Measurements from ENCODE around the gene CIITA.
"Not testable (repeated sequence)": the region's sequence is repeated elsewhere in the genome, so short reads cannot be mapped to it uniquely, and the experiment has no call there.

CIITA gene

DNA sequence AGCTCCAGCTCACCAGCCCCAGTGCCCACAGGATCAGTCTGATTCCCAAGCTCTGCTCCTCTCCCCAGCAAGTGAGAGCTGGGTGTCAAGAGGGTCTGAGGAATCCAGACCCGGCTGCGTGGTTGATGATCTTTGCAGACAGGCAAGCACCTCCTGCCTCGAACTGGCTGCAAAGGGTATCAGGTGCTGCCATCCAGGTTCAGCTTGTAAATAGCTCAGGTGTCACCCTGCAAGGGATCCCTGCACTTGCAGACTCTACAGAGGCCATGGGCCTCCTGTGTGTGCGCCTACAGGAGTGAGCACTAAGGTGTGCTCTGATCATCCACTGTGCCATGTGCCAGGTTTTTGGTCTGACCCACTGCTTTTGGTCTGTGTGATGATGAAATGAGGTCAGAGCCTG, 49.1 kb downstream of the CIITA start:
- Histone ChIP-seq H3K36me3 (ENCODE audit: control insufficient read depth, insufficient read depth, low read length, severe bottlenecking) (peaks cover 42% of the 10 kb centered on the region), H3K4me3 (ENCODE audit: low read length) (no peak overlapping the region), H3K4me1 (ENCODE audit: control insufficient read depth, insufficient read depth, low read length) (peaks cover 12% of the 10 kb centered on the region), H3K9ac (ENCODE audit: low read length) (no peak overlapping the region), H3K27me3 (replicated peaks; ENCODE audit: control insufficient read depth, insufficient read depth, low read length) (no peaks in the 10 kb centered on the region), H3K9me3 (ENCODE audit: control insufficient read depth, low read length) (no peaks in the 10 kb centered on the region)
- no peak for DNase-seq (ENCODE audit: low read depth)

DNA sequence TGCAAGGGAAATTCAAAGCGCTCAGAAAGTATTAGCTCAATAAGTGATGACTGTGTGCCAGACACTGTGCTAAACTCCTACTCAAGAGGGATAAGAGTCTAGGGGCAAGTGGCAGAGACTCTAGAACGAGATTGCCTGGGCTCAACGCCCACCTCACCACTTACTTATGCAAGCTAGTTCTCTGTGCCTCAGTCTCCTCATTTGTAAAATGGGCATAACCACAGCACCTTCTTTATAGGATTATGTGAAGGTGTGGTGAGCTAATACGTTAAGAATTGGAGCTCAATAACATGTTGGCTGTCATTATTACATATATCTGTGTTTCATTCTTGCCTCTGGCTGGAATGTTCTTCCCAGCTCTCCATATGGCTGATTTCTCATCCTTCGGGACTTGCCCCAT, 49.9 kb downstream of the CIITA start:
- Histone ChIP-seq H3K9ac (ENCODE audit: low read length) (no peak overlapping the region), H3K36me3 (ENCODE audit: control insufficient read depth, insufficient read depth, low read length, severe bottlenecking) (peaks cover 44% of the 10 kb centered on the region), H3K4me1 (ENCODE audit: control insufficient read depth, insufficient read depth, low read length) (peaks cover 9% of the 10 kb centered on the region), H3K9me3 (ENCODE audit: control insufficient read depth, low read length) (no peaks in the 10 kb centered on the region), H3K4me3 (ENCODE audit: low read length) (no peak overlapping the region), H3K27me3 (replicated peaks; ENCODE audit: control insufficient read depth, insufficient read depth, low read length) (no peaks in the 10 kb centered on the region)
- no peak for DNase-seq (ENCODE audit: low read depth)

DNA sequence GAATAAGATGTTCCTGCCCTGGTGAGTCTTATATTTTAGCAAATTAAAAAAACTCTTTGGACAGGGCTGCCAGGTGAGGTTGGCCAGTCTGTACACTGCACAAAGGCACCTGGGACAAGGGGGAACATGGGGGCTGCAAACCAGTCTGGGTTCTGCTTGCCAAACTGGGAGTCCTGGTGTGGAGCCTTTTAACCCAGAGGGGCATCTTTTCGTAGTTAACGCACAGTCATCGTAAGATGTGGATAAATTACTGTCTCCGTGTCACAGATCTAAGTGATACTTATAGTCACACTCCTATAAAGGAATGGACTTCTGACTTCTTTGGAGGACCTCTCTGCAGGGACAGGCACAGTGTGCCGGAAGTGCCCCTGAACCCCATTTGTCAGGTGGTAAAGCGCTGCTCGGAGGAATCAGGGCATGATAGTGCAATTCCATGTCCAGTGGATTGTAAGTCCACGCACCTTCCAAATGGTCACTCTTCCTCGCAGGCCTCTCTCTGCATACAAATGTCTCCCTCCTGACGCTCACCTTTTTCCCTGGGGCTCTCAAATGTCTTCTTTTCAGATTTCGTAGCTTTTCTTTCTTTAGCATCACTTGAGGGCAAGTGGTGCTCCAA, 50.6 kb downstream of the CIITA start:
- Histone ChIP-seq H3K27me3 (replicated peaks; ENCODE audit: control insufficient read depth, insufficient read depth, low read length) (no peaks in the 10 kb centered on the region), H3K4me1 (ENCODE audit: control insufficient read depth, insufficient read depth, low read length) (peaks cover 2% of the 10 kb centered on the region), H3K36me3 (ENCODE audit: control insufficient read depth, insufficient read depth, low read length, severe bottlenecking) (peaks cover 47% of the 10 kb centered on the region), H3K4me3 (ENCODE audit: low read length) (no peak overlapping the region), H3K9ac (ENCODE audit: low read length) (no peak overlapping the region), H3K9me3 (ENCODE audit: control insufficient read depth, low read length) (no peaks in the 10 kb centered on the region)
- no peak for DNase-seq (ENCODE audit: low read depth)

DNA sequence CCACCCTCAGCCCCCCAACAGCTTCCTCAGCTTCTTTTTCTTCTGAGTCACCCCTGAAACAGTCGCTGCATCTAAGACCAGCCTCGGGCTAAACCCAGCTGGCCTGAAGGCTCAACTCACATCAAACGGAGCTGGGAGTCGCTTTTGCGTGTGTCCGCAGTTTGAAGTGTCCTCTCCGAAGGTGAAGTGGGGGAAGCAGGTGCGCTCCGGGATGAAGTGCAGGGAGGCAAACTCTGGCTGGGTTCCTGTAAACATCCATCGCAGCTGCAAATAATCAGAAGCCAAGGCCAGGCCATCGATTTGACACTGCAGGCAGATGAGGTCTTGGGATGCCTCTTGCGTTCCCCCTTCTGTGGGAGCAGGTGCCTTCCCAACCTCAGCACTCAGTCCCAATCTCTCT, 52.1 kb downstream of the CIITA start:
- H3K4me3 ChIP-seq (ENCODE audit: low read length); H3K4me1 ChIP-seq (ENCODE audit: control insufficient read depth, insufficient read depth, low read length); H3K9me3 ChIP-seq (ENCODE audit: control insufficient read depth, low read length); H3K9ac ChIP-seq (ENCODE audit: low read length); DNase-seq (ENCODE audit: low read depth); H3K27me3 ChIP-seq (replicated peaks; ENCODE audit: control insufficient read depth, insufficient read depth, low read length): not testable (repeated sequence)
- H3K36me3 ChIP-seq (ENCODE audit: control insufficient read depth, insufficient read depth, low read length, severe bottlenecking) = peaks cover 52% of the 10 kb centered on the region

DNA sequence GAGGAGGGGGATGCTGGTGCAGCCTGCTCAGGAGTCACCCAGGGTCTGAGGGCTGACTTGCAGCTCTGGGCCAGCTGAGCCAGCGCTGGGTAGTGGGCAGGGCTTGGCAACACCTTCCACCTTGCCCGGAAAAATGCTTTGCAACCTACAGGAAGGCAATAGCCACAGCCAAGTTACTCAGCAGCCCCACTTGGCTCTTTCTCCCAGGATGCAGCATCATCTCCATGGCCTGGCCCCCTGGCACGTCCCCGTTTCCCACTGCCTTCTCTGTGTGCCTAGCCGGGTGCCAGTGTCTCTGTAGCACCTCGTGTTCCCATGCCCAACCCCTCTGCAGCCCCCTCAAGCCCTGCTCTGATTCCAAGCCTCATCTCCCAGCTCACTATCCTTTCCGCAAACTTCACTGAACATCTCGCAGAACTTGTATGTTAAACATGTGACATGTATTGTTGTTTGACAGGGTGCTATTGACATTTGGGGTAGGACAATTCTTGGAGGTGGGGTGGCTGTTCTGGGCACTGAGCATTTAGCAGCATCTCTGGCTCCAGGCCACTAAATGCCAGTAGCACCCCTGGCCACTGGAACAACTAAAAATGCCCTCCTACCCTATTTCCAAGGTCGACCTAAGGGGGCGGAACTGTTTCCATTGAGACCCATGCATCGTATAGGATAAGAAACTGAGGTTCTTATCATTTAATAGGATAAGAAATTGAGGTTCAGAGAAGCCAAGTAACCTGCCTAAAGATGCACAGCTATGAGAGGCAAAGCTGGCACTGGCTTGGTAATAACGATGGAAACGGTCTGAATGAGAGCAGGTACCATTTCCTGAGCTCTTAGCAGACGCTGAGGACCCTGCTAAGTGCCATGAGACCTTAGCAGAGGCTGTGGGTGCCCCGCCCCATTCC, 53.1 kb downstream of the CIITA start:
- Histone ChIP-seq H3K36me3 (ENCODE audit: control insufficient read depth, insufficient read depth, low read length, severe bottlenecking) (peaks cover 47% of the 10 kb centered on the region), H3K9me3 (ENCODE audit: control insufficient read depth, low read length) (no peaks in the 10 kb centered on the region), H3K4me3 (ENCODE audit: low read length) (no peak overlapping the region), H3K27me3 (replicated peaks; ENCODE audit: control insufficient read depth, insufficient read depth, low read length) (no peaks in the 10 kb centered on the region), H3K9ac (ENCODE audit: low read length) (no peak overlapping the region), H3K4me1 (ENCODE audit: control insufficient read depth, insufficient read depth, low read length) (peaks cover 3% of the 10 kb centered on the region)
- no peak for DNase-seq (ENCODE audit: low read depth)

DNA sequence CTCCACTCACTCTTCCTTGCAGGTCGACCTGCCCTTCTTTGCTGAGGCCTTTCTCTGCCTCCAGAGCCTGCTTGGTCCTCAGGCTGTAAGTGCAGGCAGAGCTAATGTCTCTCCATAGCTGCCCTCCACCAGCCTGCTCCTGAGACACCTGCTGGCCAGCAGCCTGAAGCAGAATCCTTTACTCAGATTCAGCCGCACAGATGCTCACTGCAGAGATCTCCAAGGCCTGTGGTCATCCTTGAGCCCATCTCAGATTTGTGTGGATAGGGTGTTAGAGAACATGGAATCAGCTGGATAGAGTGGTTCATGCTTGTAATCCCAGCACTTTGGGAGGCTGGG, 53.7 kb downstream of the CIITA start:
- no peaks in the 10 kb centered on the region for H3K27me3 ChIP-seq (replicated peaks; ENCODE audit: control insufficient read depth, insufficient read depth, low read length)
- no peaks in the 10 kb centered on the region for H3K9me3 ChIP-seq (ENCODE audit: control insufficient read depth, low read length)
- no peak overlapping the region for H3K4me3 ChIP-seq (ENCODE audit: low read length)
- H3K9ac ChIP-seq (ENCODE audit: low read length) = no peak overlapping the region
- H3K36me3 ChIP-seq (ENCODE audit: control insufficient read depth, insufficient read depth, low read length, severe bottlenecking) = peaks cover 42% of the 10 kb centered on the region
- no peak for DNase-seq (ENCODE audit: low read depth)
- H3K4me1 ChIP-seq (ENCODE audit: control insufficient read depth, insufficient read depth, low read length) = peaks cover 9% of the 10 kb centered on the region

DNA sequence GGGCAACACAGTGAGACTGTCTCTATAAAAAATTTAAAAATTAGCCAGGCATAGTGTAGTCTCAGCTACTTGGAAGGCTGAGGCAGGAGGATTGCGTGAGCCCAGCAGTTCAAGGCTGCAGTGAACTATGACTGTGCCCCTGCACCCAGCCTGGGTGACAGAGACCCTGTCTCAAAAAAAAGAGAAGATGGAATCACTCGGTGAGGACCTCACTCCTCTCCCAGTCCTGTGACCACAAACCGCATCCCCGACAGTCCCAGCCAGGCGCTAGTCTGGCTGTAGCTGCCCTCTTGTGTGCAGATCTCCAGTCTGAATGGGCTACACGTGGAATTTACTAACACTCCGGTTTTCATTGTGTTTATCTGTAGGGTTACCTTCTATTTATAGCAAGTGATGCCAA, 54.1 kb downstream of the CIITA start:
- Histone ChIP-seq H3K9ac (ENCODE audit: low read length) (no peak overlapping the region), H3K9me3 (ENCODE audit: control insufficient read depth, low read length) (no peaks in the 10 kb centered on the region), H3K27me3 (replicated peaks; ENCODE audit: control insufficient read depth, insufficient read depth, low read length) (no peaks in the 10 kb centered on the region), H3K4me3 (ENCODE audit: low read length) (no peak overlapping the region), H3K36me3 (ENCODE audit: control insufficient read depth, insufficient read depth, low read length, severe bottlenecking) (peaks cover 38% of the 10 kb centered on the region), H3K4me1 (ENCODE audit: control insufficient read depth, insufficient read depth, low read length) (peaks cover 13% of the 10 kb centered on the region)
- no peak for DNase-seq (ENCODE audit: low read depth)

DNA sequence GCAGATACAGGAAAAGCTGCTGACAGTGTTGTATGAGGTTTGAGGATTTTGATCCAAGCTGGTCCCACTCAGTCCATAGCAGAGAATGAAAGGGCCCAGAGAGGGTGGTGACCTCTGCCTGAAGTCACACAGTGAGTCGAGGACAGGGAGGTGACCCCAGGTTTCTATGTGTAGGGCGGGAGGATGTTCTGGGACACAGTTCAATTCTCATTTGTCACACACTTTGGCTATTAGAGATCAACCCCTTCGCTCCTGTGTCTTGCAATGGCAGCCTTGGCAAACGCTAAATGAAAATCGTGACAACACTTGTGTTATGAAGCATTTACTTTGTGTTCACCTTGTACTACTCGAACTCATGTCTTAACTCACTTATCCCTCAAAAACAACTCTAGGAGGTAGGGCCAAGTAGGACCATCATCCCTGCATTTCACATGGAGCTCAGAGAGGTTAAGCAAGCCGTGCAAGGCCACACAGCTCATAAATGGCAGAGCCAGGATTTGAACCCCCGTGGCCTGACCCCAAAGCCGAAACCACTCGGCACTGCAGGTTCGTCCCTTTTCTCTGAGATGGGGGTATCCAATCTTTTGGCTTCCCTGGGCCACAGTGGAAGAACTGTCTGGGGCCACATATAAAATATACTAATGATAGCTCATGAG, 55.1 kb downstream of the CIITA start:
- H3K36me3 ChIP-seq (ENCODE audit: control insufficient read depth, insufficient read depth, low read length, severe bottlenecking) = peaks cover 31% of the 10 kb centered on the region
- H3K4me3 ChIP-seq (ENCODE audit: low read length) = no peak overlapping the region
- no peak overlapping the region for H3K9ac ChIP-seq (ENCODE audit: low read length)
- H3K4me1 ChIP-seq (ENCODE audit: control insufficient read depth, insufficient read depth, low read length) = peaks cover 19% of the 10 kb centered on the region
- no peak for DNase-seq (ENCODE audit: low read depth)
- H3K9me3 ChIP-seq (ENCODE audit: control insufficient read depth, low read length) = no peaks in the 10 kb centered on the region
- no peaks in the 10 kb centered on the region for H3K27me3 ChIP-seq (replicated peaks; ENCODE audit: control insufficient read depth, insufficient read depth, low read length)

DNA sequence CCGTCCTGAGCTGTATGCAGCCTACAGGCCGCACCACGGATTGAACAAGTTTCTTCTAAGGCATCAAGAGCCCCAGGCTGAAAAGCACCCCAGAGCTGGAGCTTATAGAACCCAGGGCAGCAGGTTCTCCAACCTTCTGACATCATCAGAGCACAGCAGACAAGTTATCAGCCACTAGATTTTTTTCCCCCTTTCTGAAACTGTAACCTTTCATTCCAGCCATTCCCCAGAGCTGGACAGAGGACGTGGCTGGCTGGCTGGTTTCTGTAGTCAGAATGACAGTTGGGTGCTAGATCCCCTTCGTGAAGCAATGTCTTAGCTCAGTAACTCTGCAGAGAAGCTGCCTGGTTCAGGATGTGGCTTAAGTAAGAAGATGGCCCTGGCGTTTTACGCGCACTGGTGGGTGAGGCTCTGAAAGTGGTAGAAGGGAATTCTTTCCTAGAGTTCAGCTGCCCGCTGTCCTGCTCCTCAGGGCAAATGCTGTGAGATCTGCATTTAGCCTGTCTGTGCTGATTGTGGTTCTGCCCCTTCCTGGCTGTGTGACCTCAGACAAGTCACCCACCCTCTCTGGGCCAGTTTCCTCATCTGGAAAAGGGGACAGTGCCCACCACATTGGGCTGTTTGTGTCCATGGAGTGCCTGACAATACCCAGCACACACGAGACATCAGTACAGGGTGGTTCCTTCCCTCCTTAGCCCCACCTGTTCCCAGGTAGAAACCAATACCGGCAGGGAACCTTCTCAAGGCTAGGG, 56.1 kb downstream of the CIITA start:
- Histone ChIP-seq H3K4me3 (ENCODE audit: low read length) (no peak overlapping the region), H3K36me3 (ENCODE audit: control insufficient read depth, insufficient read depth, low read length, severe bottlenecking) (peaks cover 21% of the 10 kb centered on the region), H3K9ac (ENCODE audit: low read length) (no peak overlapping the region), H3K27me3 (replicated peaks; ENCODE audit: control insufficient read depth, insufficient read depth, low read length) (no peaks in the 10 kb centered on the region), H3K4me1 (ENCODE audit: control insufficient read depth, insufficient read depth, low read length) (peaks cover 29% of the 10 kb centered on the region), H3K9me3 (ENCODE audit: control insufficient read depth, low read length) (no peaks in the 10 kb centered on the region)
- no peak for DNase-seq (ENCODE audit: low read depth)

DNA sequence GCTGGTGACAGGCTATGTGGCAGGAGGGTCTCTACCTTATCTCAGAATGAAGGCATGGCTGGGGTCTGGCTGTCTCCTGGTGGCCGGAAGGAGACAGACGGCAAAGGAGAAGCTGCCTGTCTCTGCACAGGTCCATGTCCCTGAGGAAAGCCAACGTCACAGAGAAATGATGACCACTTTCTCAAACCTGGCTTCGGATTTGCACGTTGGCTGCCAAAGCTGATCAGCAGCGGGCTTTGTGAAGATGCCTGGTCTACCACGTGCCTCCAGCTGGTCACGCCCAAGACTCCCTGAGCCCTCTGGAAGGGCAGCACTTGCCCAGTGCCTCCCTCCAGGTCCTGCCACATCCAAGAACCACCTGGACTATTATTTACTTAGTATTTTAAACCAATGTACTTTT, 56.9 kb downstream of the CIITA start:
- DNase-seq (ENCODE audit: low read depth) = no peak
- Histone ChIP-seq H3K4me3 (ENCODE audit: low read length) (no peak overlapping the region), H3K9me3 (ENCODE audit: control insufficient read depth, low read length) (no peaks in the 10 kb centered on the region), H3K36me3 (ENCODE audit: control insufficient read depth, insufficient read depth, low read length, severe bottlenecking) (peaks cover 16% of the 10 kb centered on the region), H3K27me3 (replicated peaks; ENCODE audit: control insufficient read depth, insufficient read depth, low read length) (no peaks in the 10 kb centered on the region), H3K9ac (ENCODE audit: low read length) (no peak overlapping the region), H3K4me1 (ENCODE audit: control insufficient read depth, insufficient read depth, low read length) (peaks cover 37% of the 10 kb centered on the region)
